ENCODE data around the gene PYM1. TPM values are rescaled to one million over a fixed set of nuclear protein-coding genes. Genes with fewer than 3 reads are reported as not detected.
A peak's percentile ranks its signal among the peaks of the same experiment; 100 is the strongest.
"Not testable (repeated sequence)": the region's sequence is repeated elsewhere in the genome, so short reads cannot be mapped to it uniquely, and the experiment has no call there.

Gene PYM1
- total RNA-seq, 6 experiments from 2014 or later: 16.5 to 36.4 (median 20.9) TPM

- TF ChIP-seq POLR2A (IDR thresholded peaks at IDR 0.05): no peak
- no peak for TF ChIP-seq CTCF (IDR thresholded peaks at IDR 0.05)
- Histone ChIP-seq H3K27me3 (no peaks in the 10 kb centered on the region), H3K36me3 (no peaks in the 10 kb centered on the region), H3K27ac (no peak overlapping the region), H3K9me3 (no peaks in the 10 kb centered on the region), H3K4me3 (no peak overlapping the region), H3K4me1 (no peaks in the 10 kb centered on the region)
- ATAC-seq (no peak), DNase-seq (no peak)
- intact Hi-C loops (cut with DNase I): no loop called here
- WGBS (ENCODE audit: insufficient coverage, low coverage, low lambda C conversion rate, missing lambda C conversion rate): 83% methylated on average over 4 of the region's 4 CpGs
These were observed 51.8 kb downstream of the PYM1 start for GRCh38 chr12:55875704-55876467.

- TF ChIP-seq POLR2A (IDR thresholded peaks at IDR 0.05) (no peak), CTCF (IDR thresholded peaks at IDR 0.05) (no peak)
- Histone ChIP-seq H3K36me3 (no peaks in the 10 kb centered on the region), H3K4me3 (no peak overlapping the region), H3K27me3 (no peaks in the 10 kb centered on the region), H3K27ac (no peak overlapping the region), H3K4me1 (no peaks in the 10 kb centered on the region), H3K9me3 (no peaks in the 10 kb centered on the region)
- ATAC-seq: peak in 2 of 4 donors; percentile 9 to 55
- no peak for DNase-seq
- 50% methylated on average over 2 of the region's 2 CpGs for WGBS (ENCODE audit: insufficient coverage, low coverage, low lambda C conversion rate, missing lambda C conversion rate)
- intact Hi-C loops (cut with DNase I): no loop called here
These were observed 53.3 kb downstream of the PYM1 start for GRCh38 chr12:55874443-55874842.

GRCh38 chr12:55866454-55867004 is 61.2 kb downstream of the PYM1 start:
- H3K27me3 ChIP-seq; H3K27ac ChIP-seq; DNase-seq; intact Hi-C loops (cut with DNase I); H3K9me3 ChIP-seq; H3K4me1 ChIP-seq; H3K4me3 ChIP-seq; H3K36me3 ChIP-seq; ATAC-seq: not testable (repeated sequence)
- WGBS (ENCODE audit: insufficient coverage, low coverage, low lambda C conversion rate, missing lambda C conversion rate): 75% methylated on average over 3 of the region's 3 CpGs

- WGBS (ENCODE audit: insufficient coverage, low coverage, low lambda C conversion rate, missing lambda C conversion rate): 85% methylated on average over 2 of the region's 2 CpGs
- no peak for DNase-seq
- TF ChIP-seq POLR2A (IDR thresholded peaks at IDR 0.05): no peak
- TF ChIP-seq CTCF (IDR thresholded peaks at IDR 0.05): no peak
- no peak for ATAC-seq
- no peaks in the 10 kb centered on the region for H3K36me3 ChIP-seq
- intact Hi-C loops (cut with DNase I): no loop called here
- H3K4me3 ChIP-seq: no peak overlapping the region
- no peaks in the 10 kb centered on the region for H3K4me1 ChIP-seq
- H3K9me3 ChIP-seq: no peaks in the 10 kb centered on the region
- H3K27ac ChIP-seq: no peak overlapping the region
- H3K27me3 ChIP-seq: no peaks in the 10 kb centered on the region
These were observed 62.4 kb downstream of the PYM1 start for GRCh38 chr12:55865327-55865726.

GRCh38 chr12:55862931-55863330 is 64.8 kb downstream of the PYM1 start:
- H3K4me1 ChIP-seq; H3K36me3 ChIP-seq; ATAC-seq; DNase-seq; H3K27ac ChIP-seq; H3K4me3 ChIP-seq; H3K9me3 ChIP-seq; H3K27me3 ChIP-seq; intact Hi-C loops (cut with DNase I): not testable (repeated sequence)
- 95% methylated on average over 4 of the region's 13 CpGs for WGBS (ENCODE audit: insufficient coverage, low coverage, low lambda C conversion rate, missing lambda C conversion rate)
